T-helper 1 cell (primary cell): Measurements from ENCODE around the gene BCL7C.
A peak's percentile ranks its signal among the peaks of the same experiment; 100 is the strongest.
"Not testable (repeated sequence)": the region's sequence is repeated elsewhere in the genome, so short reads cannot be mapped to it uniquely, and the experiment has no call there.

ENCODE experiments used
- DNase-seq, 5 donors: peaks; one replicate each; pipeline ENCODE4 v3.0.0-alpha.2; 2012 to 2020

The BCL7C gene

DNA sequence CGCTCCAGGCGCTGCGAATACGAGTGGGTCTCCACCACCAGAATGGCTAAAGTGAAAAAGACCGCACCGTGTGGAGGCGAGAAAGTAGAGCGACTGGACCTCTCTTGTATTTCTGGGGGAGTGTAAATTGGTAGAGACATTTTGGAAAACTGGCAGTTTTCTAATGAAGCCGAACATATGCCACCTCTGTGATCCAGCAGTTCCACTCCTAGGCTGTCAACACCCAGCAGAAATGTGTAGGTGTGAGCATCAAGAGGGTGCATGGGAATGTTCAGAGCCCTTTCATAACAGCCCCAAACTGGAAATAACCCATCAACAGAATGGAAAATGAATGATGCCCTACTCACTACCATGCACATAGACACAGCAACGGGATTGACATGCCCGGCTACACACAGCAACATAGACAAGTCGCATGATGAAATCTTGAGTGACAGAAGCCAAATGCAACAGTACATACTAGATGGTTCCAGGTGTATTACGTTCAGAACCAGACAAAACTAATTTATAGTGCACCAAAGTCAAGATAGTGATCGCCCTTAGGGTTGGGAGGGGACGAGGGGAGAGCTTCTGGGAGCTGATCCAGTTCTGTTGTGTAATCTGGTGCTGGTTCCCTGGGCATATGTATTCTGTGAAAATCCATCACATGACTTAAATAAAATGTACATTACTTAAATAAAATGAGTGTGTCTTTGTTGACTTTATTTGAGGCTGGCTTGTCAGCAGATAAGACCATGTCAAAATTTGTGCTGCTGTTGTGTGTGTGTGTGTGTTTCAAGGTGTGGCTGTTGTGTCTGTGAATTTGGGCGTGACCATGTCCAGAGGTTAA, 877 bp upstream of the BCL7C start:
- DNase-seq: no peak

DNA sequence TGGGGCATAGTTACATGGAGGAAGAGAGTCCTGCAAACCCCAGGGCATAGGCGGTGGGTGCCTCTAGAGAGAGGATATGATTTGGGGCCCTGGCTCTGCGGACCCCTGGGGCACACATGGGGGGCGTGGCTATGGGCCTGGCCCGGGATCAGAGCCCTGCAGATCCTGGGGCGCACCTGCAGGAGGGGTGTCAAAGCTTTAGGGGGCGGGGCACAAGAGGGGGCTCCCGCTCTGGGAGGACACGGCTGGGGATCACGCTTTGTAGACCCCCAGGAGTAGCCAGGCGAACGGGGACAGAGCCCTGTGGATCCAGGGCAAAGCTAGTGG, 497 bp downstream of the BCL7C start:
- peak in 1 of 5 donors; percentile 32 for DNase-seq

DNA sequence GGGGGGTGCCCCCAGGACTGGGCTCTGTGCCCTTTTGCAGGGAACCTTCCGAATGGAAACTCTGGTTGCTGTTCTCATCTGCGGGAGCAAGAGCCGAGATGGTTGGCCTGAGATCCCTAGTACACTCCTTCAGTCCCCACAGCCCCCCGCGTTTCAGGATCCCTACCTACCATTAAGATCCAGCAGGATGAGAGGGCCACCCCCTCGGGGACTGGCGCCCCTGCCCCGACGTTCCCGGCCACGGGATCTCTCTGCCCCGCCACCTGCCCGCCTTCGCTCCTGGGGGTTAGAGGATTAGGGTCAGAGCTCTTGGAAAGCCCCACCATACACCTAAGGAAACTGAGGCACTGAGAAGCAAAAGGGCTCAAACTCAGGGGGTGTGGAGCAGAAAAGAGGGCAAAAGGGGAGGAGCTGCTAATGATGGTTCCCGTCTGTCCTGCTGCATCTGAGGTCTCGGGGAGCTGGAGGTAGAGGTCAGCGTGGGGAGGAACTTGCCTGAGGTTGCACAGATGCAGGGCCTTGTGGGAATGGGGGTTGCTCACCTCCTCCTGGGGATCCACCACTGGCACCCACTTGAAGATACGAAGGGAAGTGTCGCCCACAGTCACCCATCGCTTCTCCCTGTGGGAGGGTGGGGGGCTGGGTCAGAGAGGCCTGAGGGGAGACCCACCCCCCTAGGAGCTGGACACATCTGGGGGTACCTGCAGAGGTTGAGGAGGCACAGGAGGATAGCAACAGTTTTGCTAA, 1.0 kb downstream of the BCL7C start:
- no peak for DNase-seq

DNA sequence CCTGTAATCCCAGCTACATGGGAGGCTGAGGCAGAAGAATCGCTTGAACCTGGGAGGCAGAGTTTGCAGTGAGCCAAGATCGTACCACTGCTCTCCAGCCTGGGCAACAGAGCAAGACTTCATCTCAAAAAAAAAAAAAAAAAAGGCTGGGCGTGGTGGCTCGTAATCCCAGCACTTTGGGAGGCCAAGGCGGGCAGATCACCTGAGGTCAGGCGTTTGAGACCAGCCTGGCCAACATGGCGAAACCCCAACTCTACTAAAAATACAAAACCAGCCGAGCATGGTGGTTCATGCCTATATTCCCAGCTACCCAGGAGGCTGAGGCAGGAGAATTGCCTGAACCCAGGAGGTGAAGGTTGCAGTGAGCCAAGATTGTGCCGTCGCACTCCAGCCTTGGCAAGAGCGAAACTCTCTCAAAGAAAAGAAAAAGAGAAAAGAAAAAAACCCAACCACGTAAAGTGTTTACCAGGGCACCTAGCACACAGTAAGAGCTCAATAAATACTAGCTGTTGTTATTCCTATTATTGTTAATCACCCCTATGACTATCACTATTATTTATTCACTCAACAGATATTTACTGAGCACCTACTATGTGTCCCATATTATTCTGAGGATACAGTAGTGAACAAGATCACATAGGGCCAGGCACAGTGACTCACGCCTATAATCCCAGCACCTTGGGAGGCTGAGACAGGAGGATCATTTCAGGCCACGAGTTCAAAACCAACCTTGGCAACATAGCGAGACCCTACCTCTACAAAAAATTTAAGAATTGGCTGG, 2.6 kb downstream of the BCL7C start:
- not testable (repeated sequence) for DNase-seq

DNA sequence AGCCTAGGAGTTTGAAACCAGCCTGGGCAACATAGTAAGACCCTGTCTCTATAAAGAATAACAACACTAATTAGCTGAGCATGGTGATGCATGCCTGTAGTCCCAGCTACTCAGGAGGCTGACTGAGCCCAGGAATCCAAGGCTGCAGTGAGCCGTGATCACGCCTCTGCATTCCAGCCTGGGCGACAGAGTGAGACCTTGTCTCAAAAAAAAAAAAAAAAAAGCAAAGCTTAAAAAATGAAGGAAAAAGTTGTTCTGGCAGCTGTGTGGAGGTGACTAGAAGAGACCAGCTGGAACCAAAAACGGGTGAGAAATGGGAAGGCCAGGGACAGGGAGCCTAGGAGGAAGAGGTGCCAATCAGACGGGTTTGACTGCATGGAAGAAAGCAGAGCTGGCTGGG, 4.2 kb downstream of the BCL7C start:
- no peak for DNase-seq

DNA sequence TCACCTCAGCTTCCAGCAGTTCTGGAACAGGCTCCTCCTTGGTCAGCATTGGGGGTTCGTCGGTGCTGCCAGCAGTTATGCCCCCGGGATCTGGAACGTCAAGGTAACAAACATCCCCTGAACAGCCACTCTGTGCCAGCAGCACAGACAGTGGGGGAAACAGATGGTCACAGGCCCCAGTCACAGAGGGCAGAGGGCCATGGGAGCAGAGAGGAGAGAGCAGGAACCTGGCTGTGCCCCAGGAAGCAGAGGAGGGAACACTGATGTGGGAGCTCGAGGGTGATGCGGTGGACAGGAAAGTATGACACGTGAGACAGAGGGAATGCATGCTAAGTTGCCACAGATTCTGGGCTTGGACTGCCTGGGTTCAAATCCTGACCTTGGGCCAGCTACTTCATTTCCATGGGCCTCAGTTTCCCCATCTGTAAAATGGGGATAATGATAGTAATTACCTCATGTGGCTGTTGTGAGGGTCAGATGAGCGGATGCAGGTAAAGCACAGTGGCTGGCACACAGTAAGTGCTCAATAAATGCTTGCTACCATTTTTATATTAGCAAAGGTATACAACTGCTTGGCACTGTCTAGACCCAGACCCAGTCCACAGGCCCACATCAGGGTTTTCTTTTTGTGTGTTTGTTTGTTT, 4.9 kb downstream of the BCL7C start:
- no peak for DNase-seq

DNA sequence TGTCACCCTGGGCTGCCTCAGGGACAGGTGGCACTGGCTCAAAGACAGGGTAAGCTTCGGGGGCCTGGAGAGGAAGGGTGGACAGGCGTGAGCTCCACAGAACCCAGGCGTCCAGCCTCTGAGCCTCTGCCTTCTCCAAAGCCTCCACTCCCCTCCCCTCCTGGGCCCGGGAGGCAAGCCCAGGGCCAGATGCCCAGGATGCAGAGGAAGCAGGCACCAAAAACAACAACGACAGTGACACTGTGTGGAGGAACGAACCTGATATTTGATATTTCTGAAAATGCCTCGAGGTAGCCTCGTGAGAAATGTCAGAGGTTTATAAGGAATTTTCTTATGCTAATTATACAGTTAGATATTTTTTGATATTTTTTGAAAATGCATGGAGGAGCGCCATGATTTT, 6.0 kb downstream of the BCL7C start:
- no peak for DNase-seq

DNA sequence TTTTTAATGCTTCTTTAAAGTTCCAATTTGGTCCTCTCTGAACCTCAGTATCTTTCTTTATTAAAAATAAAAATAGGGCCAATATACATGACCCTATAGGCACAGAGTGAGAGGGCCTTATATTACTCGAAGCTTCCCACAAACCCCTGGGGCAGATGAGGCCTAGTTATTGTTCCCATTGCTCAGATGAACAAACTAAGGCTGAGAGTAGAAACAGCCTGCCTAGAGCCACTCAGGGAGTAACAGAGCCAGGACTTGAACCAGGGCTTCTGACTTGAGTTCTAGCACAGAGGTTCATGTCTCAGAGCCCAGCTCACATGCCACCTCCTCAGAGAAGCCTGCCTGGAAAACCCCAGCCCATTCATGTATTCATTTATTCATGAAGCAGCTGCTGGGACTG, 7.7 kb downstream of the BCL7C start:
- DNase-seq: no peak

DNA sequence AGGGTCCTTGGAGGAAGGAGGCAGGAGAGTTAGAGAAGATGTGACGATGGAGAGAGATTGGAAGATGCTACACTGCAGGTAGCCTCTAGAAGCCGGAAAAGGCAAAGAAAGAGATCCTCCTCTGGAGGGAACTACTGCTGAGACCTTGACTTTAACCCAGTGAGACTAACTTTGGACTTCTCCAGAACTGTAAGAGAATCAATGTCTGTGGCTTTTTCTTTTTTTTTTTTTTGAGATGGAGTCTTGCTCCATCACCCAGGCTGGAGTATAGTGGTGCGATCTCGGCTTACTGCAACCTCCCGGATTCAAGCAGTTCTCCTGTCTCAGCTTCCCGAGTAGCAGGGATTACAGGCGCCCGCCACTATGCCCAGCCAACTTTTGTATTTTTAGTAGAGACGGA, 8.7 kb downstream of the BCL7C start:
- DNase-seq: no peak

DNA sequence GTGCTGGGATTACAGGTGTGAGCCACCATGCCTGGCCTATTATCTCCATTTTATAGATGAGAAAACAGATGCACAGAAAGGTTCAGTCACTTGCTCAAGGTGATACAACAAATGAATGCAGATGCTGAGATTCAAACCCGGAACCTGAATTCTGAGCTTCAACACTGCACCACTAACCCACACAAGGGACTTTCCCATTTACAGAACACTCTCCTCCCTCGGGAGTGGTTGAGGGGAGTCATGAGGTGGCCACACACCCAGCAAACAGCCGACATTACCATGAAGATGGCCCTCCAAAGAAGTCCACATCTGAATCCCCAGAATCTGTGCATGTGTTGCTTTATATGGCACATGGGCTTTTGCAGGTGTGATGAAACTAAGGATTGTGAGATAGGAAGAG, 9.1 kb downstream of the BCL7C start:
- DNase-seq: no peak

DNA sequence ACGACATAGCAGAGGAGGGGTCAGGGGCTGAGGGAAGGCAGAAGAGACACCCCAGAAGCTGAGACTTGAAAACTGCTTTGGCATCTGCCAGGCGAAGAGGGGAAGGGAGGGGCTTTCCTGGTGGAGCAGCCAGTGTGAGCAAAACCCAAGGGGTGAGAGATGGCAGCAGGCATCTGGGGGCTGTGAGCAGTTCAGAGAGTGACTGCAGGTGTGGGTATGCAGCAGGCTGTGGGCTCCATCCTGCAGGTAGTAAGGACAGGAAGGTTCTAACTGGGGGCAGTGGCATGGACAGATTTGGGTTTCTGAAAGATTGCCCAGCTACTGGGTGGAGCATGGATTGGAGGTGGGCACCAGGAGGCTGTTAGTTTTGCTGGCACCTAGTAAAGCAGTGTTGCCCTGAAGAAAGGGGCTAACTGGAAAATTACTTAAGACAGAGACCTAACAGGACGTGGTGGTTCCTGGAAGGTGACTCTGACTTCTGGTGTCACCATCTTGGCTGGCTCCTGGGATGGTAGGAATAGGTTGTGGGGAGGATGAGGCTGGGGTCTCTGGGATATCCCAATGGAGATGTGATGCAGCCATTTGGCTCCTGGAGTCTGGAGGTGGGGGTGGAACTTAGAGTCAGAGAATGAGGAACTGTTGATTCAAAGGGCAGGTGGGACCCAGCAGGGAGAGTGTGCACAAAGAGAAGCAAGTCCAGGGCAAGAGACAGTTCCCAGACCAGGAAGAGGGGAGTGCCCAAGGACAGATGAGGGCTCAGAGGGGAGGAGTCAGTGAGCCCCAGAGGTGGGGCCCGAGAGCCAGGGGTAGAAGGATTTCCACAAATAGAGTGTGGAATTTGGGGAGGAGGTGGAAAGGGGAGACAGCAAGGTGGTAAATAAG, 11.2 kb downstream of the BCL7C start:
- DNase-seq: no peak

DNA sequence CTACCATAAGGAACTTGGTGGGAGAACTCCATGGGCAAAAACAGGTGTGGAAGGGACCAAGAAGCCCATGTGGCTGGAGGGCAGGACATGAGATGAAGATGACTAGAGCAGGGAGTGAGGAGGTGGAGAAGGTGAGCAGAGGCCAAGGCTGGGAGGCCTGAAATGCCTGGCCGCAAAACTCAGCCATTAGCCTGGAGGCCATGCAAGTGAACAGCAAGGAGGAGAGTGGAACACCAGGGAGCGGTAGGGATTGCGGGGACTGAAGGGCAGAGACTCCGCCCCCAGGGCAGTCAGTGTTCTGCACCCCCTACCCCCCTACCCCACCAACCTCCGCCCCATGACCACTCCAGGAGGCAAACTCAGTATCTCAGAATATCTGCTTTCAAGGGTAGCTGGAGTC, 17.0 kb downstream of the BCL7C start:
- no peak for DNase-seq

DNA sequence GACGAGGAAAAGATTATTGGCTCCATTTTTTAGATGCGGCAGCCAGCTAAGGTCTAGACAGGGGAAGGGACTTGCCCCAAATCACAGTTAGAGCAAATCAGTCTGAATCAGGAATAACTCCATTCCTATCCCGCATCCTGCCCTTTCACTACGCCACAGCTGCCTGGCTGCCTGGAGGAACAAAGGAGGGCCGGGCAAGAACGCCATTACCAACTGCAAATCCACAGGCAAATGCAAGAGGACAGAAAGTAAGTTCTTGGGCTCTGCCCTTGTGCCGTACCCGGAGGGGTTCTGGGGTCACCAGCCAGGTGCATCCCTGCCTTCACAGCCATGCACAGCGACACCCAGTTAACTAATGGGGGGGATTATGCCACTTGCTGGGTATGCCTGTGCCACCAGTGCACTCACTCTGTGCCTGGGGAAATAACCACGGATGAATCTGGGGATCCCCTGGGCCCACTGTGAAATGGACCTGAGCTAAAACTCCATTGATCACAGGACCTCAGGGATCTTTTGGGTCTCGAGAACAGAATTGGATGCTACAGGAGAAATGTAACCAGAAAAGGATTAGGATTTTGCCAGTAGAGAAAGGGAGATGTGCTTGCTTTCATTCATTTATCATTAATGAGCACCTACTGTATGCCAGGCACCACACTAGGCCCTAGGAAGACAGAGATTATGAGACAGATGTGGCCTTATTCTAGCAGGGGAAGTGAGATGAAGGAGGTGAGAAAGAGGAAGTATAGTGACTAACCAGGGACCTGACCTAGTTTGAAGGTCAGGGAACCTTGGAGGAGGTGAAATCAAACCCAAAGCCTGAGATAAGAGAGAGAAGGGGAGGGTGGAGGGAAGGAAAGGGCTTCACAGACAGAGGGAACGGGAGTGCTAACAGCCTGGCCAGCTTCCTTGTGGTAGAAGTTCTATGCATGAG, 17.7 kb downstream of the BCL7C start:
- peak in 1 of 5 donors; percentile 53 for DNase-seq

DNA sequence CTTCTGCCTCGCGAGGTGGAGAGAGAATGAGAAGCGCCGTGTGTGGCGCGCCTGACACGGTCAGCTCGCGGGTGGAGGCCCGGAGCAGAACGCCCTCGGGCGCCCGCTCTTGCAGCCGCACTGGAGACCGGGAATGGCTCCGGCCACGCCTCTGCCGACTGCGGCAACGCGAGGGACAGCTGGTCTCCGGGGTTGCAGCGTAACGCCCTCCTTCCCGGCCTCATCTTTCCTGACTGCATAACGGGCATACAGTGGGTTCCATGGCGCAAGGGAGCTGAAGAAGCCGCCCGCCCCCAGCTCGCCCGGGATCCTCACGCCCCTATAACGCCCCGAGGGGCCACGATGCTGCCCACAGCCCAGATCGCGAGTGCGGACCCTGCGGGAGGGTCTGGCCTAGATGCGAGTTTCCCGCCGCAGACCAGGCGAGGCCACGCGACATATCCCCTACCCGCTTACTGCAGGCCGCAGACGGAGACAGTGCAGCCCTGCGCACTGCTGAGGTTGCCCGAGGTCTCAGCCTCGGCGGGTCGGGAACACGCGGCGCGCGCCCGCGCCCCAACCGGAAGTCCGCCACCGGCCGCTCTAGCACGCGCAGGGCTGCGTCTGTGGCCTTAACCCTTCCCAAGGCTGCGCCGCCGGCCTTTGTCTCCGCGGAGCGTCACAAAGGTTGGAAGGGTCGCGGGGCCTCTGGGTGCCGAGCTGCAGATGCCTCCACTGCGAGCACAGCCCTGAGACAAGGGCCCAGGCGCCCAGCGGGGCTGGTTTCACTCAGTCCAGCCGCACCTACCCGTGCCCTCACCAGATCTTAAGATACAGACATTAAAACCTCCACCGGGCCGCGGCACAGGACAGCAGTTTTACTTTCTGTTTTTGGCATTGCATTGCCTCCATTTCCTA, 18.8 kb downstream of the BCL7C start:
- peak; percentile 64 to 93 (median 75) for DNase-seq

DNA sequence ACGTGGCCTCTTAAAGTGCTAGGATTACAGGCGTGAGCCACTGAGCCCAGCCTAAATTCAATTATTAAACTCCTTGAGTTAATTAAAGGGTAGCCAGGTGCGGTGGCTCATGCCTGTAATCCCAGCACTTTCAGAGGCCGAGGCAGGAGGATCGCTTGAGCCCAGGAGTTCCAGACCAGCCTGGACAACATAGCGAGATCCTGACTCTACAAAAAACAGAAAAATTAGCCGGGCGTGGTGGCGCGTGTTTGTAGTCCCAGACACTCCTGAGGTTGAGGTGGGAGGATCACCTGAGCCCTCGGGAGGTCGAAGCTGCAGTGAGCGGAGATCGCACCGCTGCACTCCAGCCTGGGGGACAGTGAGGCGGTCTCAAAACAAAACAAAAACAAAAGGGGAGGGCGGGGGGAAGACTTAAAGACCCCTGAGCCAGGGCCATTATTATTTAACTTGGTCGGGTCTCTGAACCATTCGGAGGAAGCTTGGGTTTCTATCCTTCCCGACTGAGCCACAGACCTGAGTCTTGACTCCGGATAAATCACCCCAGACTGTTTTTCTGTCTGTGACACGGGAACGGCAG, 19.5 kb downstream of the BCL7C start:
- DNase-seq: no peak

DNA sequence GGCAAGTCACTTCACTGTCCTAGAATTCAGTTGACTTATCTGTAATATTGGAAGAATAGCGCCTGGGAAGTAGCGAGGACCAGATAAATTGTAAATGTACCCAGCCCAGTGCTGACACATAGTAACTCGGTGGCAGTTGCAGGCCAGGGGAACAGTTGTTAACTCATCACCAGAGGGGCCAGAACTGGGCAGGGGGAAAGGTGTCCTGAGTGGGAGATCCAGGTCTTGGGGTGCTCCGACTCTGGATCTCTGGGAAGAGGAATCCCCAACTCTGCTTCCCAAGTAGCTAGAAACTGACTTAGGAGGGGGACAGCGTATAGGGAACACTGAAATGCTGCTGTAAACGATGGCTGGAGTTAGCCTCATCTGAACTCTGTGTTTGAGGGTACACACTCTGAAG, 23.0 kb downstream of the BCL7C start:
- DNase-seq: no peak

DNA sequence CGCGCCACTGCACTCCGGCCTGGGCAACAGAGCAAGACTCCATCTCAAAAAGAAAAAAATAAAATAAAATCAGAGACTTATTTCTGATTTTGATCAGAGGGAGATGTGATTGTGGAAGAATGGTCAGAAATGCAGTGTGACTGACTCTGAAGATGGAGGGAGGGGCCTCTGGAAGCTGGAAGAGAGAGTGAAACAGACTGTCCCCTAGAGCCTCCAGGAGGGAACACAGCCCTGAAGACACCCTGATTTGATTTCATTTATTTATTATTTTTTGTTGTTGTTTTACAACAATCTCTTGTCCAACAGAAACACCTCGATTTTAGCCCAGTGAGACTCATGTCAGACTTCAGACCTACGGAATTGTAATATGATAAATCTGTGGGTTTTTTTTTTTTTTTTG, 26.1 kb downstream of the BCL7C start:
- DNase-seq: no peak

DNA sequence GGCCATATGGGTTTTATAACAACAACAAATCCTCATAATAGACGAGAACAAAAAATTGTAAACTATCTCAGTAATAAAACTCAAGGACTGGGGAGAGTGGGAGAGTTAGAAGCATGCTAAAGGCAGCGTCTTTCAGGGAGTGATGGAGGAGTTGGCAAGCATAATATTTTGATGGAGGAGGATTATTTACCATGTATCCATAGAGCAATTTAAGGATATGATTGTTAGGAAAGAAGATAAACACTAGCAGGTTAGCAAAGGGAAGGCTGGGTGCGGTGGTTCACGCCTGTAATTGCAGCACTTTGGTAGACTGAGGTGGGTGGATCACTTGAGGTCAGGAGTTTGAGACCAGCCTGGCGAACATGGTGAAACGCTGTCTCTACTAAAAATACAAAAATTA, 27.8 kb downstream of the BCL7C start:
- DNase-seq: no peak

DNA sequence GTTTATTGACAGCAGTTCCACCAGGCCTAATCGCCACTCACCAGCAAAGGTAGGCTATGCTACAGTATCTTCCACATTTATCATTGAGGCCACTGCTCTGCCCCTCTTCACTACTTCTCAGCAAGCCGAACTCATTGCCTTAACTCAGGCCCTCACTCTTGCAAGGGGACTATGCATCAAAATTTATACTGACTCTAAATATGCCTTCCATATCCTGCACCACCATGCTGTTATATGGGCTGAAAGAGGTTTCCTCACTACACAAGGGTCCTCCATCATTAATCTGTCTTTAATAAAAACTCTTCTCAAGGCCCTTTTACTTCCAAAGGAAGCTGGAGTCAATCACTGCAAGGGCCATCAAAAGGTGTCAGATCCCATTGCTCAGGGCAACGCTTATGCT, 30.7 kb downstream of the BCL7C start:
- not testable (repeated sequence) for DNase-seq
